Suprapubic skin (tissue), 4 donors: Measurements from ENCODE around the gene SHE. TPM values are rescaled to one million over a fixed set of nuclear protein-coding genes. Genes with fewer than 3 reads are reported as not detected.

ENCODE experiments used
- DNase-seq, 2 donors: peaks; one replicate each; pipeline ENCODE4 v3.0.0-alpha.2; 2019; ENCODE audit warnings: low spot score in 2 of 2
- H3K27ac ChIP-seq: fragments of 200-600 bp; sonication (generic); one replicate; pipeline ENCODE4 v1.5.1; 2019
- H3K27me3 ChIP-seq: fragments of 200-600 bp; sonication (generic); one replicate; pipeline ENCODE4 v1.5.1; 2019
- H3K36me3 ChIP-seq: fragments of 200-600 bp; sonication (generic); one replicate; pipeline ENCODE4 v1.5.1; 2019
- H3K4me1 ChIP-seq: fragments of 200-600 bp; sonication (generic); one replicate; pipeline ENCODE4 v1.5.1; 2019
- H3K4me3 ChIP-seq: fragments of 200-600 bp; sonication (generic); one replicate; pipeline ENCODE4 v1.5.1; 2019; ENCODE audit warnings: mild to moderate bottlenecking
- H3K9me3 ChIP-seq: fragments of 200-600 bp; sonication (generic); one replicate; pipeline ENCODE4 v1.5.1; 2019
- CTCF ChIP-seq, 2 donors: fragments of 200-600 bp in 1 of 2; fragments of 450-650 bp in 1 of 2; sonication (generic) in 1 of 2; IDR thresholded peaks; one replicate each; pipeline ENCODE4 v1.5.1; 2016 to 2019; ENCODE audit warnings: antibody characterized with exemption in 2 of 2, mild to moderate bottlenecking in 1 of 2, moderate library complexity in 1 of 2
- EP300 ChIP-seq: sonication (generic); formaldehyde crosslinking; IDR thresholded peaks from one replicate; pipeline ENCODE4 v1.6.1; 2017; ENCODE audit warnings: antibody characterized with exemption
- POLR2A ChIP-seq, 2 donors: fragments of 450-650 bp; IDR thresholded peaks; one replicate each; pipeline ENCODE4 v1.6.1; 2017; ENCODE audit warnings: antibody characterized with exemption in 2 of 2, mild to moderate bottlenecking in 2 of 2, moderate library complexity in 2 of 2
- POLR2AphosphoS5 ChIP-seq, 3 donors: sonication (generic); formaldehyde crosslinking; IDR thresholded peaks; one replicate each; pipeline ENCODE4 v1.6.1; 2017; ENCODE audit warnings: antibody characterized with exemption in 3 of 3
- WGBS: methylation state at CpG from one replicate; pipeline ENCODE4 v1.1.5; 2018; 5-methylcytosine and 5-hydroxymethylcytosine counted together
- total RNA-seq, 4 donors: library from RNA; depleted of rRNA; stranded (reverse); fragments of >200 nt; gene quantifications; one replicate each; pipeline ENCODE4 v1.1.0, GENCODE V29; 2016

SHE gene
- total RNA-seq, 4 donors from 2014 or later = 2.0 to 7.3 (median 4.8) TPM

DNA sequence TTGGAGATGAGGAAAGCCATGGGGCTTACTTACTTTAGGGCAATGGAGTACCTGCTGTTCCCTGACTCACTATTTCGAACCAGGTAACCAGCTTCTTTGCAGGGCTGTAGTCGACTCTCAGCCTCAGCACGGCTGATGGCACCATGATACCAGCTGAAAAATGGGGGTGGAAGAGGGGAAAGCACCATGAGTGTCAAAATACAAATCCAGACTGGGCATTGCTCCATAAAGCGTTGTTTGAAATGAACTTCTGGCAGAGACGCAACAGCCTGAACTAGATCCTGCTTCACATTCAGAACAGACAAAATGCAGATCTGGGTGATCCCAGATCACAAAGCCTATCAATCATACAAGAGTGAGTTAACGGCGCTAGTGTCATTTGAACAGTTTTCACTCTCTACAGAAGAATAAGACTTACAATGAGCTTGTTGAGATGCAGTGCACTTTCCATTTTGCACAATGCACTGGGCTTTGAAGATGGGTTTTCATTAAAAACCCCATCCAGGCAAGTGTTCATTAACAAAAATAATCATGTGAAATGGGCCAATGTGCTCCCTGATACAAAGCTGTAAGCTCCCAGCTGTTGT is 16.2 kb downstream of the SHE start:
- no peak overlapping the region for H3K4me3 ChIP-seq
- no peak for TF ChIP-seq CTCF (IDR thresholded peaks at IDR 0.05)
- no peak for TF ChIP-seq POLR2AphosphoS5 (IDR thresholded peaks at IDR 0.05)
- no peak for TF ChIP-seq POLR2A (IDR thresholded peaks at IDR 0.05)
- peaks cover 14% of the 10 kb centered on the region for H3K36me3 ChIP-seq
- no peaks in the 10 kb centered on the region for H3K27me3 ChIP-seq
- peaks cover 22% of the 10 kb centered on the region for H3K4me1 ChIP-seq
- H3K9me3 ChIP-seq = no peaks in the 10 kb centered on the region
- peak overlapping the region; percentile 58 for H3K27ac ChIP-seq
- WGBS = 43% methylated on average over 7 of the region's 7 CpGs
- DNase-seq = no peak

- no peaks in the 10 kb centered on the region for H3K9me3 ChIP-seq
- H3K27ac ChIP-seq = peak overlapping the region; percentile 58
- no peak overlapping the region for H3K4me3 ChIP-seq
- 76% methylated on average over 5 of the region's 5 CpGs for WGBS
- no peaks in the 10 kb centered on the region for H3K27me3 ChIP-seq
- DNase-seq = peak in 1 of 2 donors; percentile 61
- TF ChIP-seq POLR2AphosphoS5 (IDR thresholded peaks at IDR 0.05) (peak in 2 of 3 donors; percentile 14 to 42), CTCF (IDR thresholded peaks at IDR 0.05) (no peak)
- H3K36me3 ChIP-seq = peaks cover 14% of the 10 kb centered on the region
- H3K4me1 ChIP-seq = peaks cover 27% of the 10 kb centered on the region
These were observed 17.1 kb downstream of the SHE start for GRCh38 chr1:154485106-154485505.

DNA sequence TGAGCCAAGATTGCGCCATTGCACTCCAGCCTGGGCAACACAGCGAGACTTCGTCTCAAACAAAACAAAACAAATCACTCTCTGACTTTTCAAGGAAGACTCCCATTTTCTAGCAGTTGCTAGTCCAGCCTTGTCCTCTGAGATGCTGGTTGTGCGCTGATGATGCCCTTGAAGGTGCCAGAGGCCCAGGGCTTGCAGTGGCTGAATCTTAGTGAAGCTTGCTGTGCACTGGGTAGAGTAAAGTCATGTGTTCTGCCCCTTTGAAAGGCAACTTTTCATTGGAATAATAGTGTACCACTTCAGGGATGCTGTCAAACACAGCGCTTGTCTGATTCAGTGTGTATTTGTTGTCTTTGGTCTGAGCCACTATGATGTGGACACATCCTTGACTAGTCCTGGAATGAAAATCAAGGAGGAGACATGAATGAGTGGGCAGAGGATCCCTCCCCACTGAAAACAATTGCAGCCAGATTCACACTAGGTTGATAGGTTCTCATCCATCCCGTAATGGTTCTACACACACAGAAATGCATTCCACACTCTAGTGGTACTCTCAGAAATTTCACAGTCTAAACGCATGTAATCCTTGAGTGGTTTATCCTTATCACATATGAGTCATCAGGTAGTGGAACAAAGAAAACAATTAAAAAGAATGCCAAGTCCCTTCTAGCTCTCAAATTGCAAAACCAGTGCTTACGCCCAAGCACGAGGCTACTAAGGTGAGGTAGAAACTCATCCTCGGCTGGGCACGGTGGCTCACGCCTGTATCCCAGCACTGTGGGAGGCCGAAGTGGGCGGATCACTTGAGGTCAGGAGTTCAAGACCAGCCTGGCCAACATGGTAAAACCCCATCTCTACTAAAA is 18.0 kb downstream of the SHE start:
- peaks cover 14% of the 10 kb centered on the region for H3K36me3 ChIP-seq
- H3K4me1 ChIP-seq = peaks cover 34% of the 10 kb centered on the region
- 64% methylated on average over 14 of the region's 14 CpGs for WGBS
- H3K9me3 ChIP-seq = no peaks in the 10 kb centered on the region
- no peak overlapping the region for H3K4me3 ChIP-seq
- TF ChIP-seq CTCF (IDR thresholded peaks at IDR 0.05) = no peak
- no peak for TF ChIP-seq POLR2AphosphoS5 (IDR thresholded peaks at IDR 0.05)
- no peak for TF ChIP-seq POLR2A (IDR thresholded peaks at IDR 0.05)
- TF ChIP-seq EP300 = no peak
- peak in 1 of 2 donors; percentile 37 for DNase-seq
- no peaks in the 10 kb centered on the region for H3K27me3 ChIP-seq
- peak overlapping the region; percentile 58 for H3K27ac ChIP-seq

DNA sequence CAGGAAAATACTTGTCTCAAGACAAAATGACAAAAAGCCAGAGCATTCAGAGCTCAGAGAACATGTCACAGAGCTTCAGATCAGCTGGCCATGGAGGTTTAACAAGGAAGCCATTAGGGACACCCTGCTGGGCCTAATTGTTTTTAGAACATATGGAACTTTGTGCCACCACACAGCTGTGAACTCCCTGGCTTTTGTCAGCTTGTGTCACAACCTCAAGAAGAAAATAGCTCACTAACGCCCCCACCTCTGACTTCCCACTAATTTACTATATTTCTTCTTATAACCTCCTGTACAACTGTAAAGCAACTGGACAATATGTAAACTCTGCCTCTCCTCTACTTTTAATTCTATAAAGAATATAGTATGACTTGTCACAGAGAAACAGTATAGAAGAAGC is 21.2 kb downstream of the SHE start:
- Histone ChIP-seq H3K9me3 (no peaks in the 10 kb centered on the region), H3K4me3 (no peak overlapping the region), H3K27me3 (no peaks in the 10 kb centered on the region), H3K36me3 (peaks cover 3% of the 10 kb centered on the region), H3K4me1 (peaks cover 27% of the 10 kb centered on the region), H3K27ac (no peak overlapping the region)
- TF ChIP-seq CTCF (IDR thresholded peaks at IDR 0.05) (no peak), POLR2AphosphoS5 (IDR thresholded peaks at IDR 0.05) (no peak), POLR2A (IDR thresholded peaks at IDR 0.05) (no peak), EP300 (no peak)
- 61% methylated on average over 1 of the region's 1 CpG for WGBS
- peak in 1 of 2 donors; percentile 16 for DNase-seq

DNA sequence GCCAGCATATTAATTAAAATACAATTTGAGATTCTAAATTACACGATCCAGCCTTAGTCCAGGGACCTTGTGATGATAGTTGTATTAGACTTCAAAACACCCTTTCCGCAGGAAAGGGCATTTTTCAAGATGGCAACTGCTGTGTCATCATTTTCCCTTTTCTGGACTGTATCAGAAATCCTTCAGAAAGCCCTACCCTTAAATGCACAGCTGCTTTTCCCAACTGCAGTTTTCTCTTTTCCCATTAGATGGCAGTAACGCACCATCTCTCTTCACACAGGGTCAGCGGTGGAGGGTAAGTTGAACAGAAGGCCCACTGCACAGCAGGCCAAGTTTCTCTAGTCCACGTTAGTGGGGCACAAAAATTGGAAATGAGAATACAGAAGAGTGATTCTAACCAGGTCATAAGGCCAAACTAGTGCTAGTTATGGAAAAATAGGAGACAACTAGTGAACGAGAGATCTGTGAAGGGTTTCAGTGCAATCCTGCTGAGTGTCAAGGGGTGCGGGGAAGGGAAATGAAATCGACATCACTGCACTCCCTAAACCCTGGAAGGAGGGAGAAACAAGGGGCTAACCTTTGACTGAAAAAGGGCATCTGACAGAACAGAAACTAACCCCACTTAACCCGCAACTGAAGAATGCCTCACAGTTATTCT is 22.3 kb downstream of the SHE start:
- Histone ChIP-seq H3K27ac (no peak overlapping the region), H3K4me3 (no peak overlapping the region), H3K36me3 (peaks cover 3% of the 10 kb centered on the region), H3K27me3 (no peaks in the 10 kb centered on the region), H3K4me1 (peaks cover 16% of the 10 kb centered on the region), H3K9me3 (no peaks in the 10 kb centered on the region)
- DNase-seq = peak in 1 of 2 donors; percentile 74
- whole genome bisulfite sequencing = 37% methylated on average over 9 of the region's 9 CpGs
- TF ChIP-seq EP300 = no peak
- TF ChIP-seq CTCF (IDR thresholded peaks at IDR 0.05) = peak; percentile 91 to 96
- TF ChIP-seq POLR2AphosphoS5 (IDR thresholded peaks at IDR 0.05) = no peak
- no peak for TF ChIP-seq POLR2A (IDR thresholded peaks at IDR 0.05)
